Left lung (tissue), 14 donors: Measurements from ENCODE around the gene PPP1R10. TPM values are rescaled to one million over a fixed set of nuclear protein-coding genes. Genes with fewer than 3 reads are reported as not detected.
"Not testable (repeated sequence)": the region's sequence is repeated elsewhere in the genome, so short reads cannot be mapped to it uniquely, and the experiment has no call there.

Source experiments
- ATAC-seq: fragments of 200-7000 bp; cut with Tn5 transposase; one replicate; pipeline ENCODE4 v1.9.1; 2020; ENCODE audit warnings: moderate library complexity
- DNase-seq, 4 donors: peaks; one replicate each; pipeline ENCODE4 v3.0.0-alpha.2; 2013 to 2020
- H3K27ac ChIP-seq, 2 donors: fragments of 200-600 bp; sonication (generic) in 1 of 2; one replicate each; pipeline versions ENCODE4 v1.5.0 to v1.8.0; 2020 to 2021
- H3K27me3 ChIP-seq, 2 donors: fragments of 200-600 bp; sonication (generic) in 1 of 2; one replicate each; pipeline versions ENCODE4 v1.5.0 to v1.8.0; 2020 to 2021
- H3K36me3 ChIP-seq, 2 donors: fragments of 200-600 bp; sonication (generic) in 1 of 2; one replicate each; pipeline versions ENCODE4 v1.5.0 to v1.8.0; 2020 to 2021
- H3K4me1 ChIP-seq, 2 donors: fragments of 200-600 bp; one replicate each; pipeline ENCODE4 v1.8.0; 2021
- H3K4me3 ChIP-seq, 2 donors: fragments of 200-600 bp; sonication (generic) in 1 of 2; one replicate each; pipeline versions ENCODE4 v1.5.0 to v1.8.0; 2020 to 2021; ENCODE audit warnings: mild to moderate bottlenecking in 1 of 2
- H3K9me3 ChIP-seq, 2 donors: fragments of 200-600 bp; sonication (generic) in 1 of 2; one replicate each; pipeline versions ENCODE4 v1.5.0 to v1.8.0; 2020 to 2021
- intact Hi-C, 2 donors: fragments of 100-400 bp; cut with DNase I; formaldehyde crosslinking; loops; one replicate each; pipeline versions ENCODE4 v1.11.2 to v1.14.2; 2022
- long read RNA-seq, 12 donors: library from polyadenylated mRNA in 2 of 12; unstranded in 2 of 12; transcript quantifications; one replicate each; pipeline ENCODE4 v2.0.0 and lab custom pipeline, GENCODE V29; 2019 to 2026
- polyA plus RNA-seq, 6 donors: library from polyadenylated mRNA; unstranded; fragments of 120-200 nt; gene quantifications; one replicate each; pipeline ENCODE4 v1.2.1, GENCODE V29; 2013; ENCODE audit not compliant: insufficient read length in 6 of 6
- total RNA-seq, 2 donors: library from RNA; stranded (reverse); fragmentation: NEBNext Ultra II Directional; extraction: Animal tissue kit (Norgen Biotek cat#: 25700); gene quantifications; one replicate each; pipeline ENCODE4 v1.2.1, GENCODE V29; 2021
- TF ChIP-seq, protein P1 (sequence below), 2 donors: fragments of 200-600 bp; sonication (generic) in 1 of 2; IDR thresholded peaks; one replicate each; pipeline versions ENCODE4 v1.5.0 to v1.8.0; 2021; ENCODE audit warnings: antibody characterized with exemption in 2 of 2
- donor health status: DM: no; HTN: yes; CAD: no.
- donor health status: DM: no; HTN: no; CAD: no.

The PPP1R10 gene
- total RNA-seq (10 to 100 TPM; 44.9 to 71.1 TPM), polyA plus RNA-seq (10 to 100 TPM; 47.1 to 59.3 (median 49.6) TPM)
- long read RNA-seq, donor 1, partial matches to known transcripts = 175 of 233 reads
- long read RNA-seq, donor 1, other reads (novel, unspliced or antisense) = 57 of 233 reads
- long read RNA-seq, donor 2, partial matches to known transcripts = 7 of 67 reads
- long read RNA-seq, donor 2, other reads (novel, unspliced or antisense) = 57 of 67 reads
- long read RNA-seq, donor 3, full-length matches to known transcripts = 2 of 2 reads
- long read RNA-seq, donor 3, partial matches to known transcripts = 0 of 2 reads
- long read RNA-seq, donor 3, other reads (novel, unspliced or antisense) = 0 of 2 reads
- long read RNA-seq, donor 4, partial matches to known transcripts = 8 of 9 reads
- long read RNA-seq, donor 4, other reads (novel, unspliced or antisense) = 1 of 9 reads
- long read RNA-seq, donor 5 = 0 reads
- long read RNA-seq, donor 6, partial matches to known transcripts = 11 of 13 reads
- long read RNA-seq, donor 6, other reads (novel, unspliced or antisense) = 0 of 13 reads
- long read RNA-seq, donor 7, partial matches to known transcripts = 60 of 92 reads
- long read RNA-seq, donor 7, other reads (novel, unspliced or antisense) = 32 of 92 reads
- long read RNA-seq, donor 8 = 0 reads
- long read RNA-seq, donor 9 = 0 reads
- long read RNA-seq, donor 10, partial matches to known transcripts = 16 of 17 reads
- long read RNA-seq, donor 10, other reads (novel, unspliced or antisense) = 1 of 17 reads
- long read RNA-seq, donor 11, full-length matches to known transcripts = 2 of 7 reads
- long read RNA-seq, donor 11, partial matches to known transcripts = 5 of 7 reads
- long read RNA-seq, donor 11, other reads (novel, unspliced or antisense) = 0 of 7 reads
- long read RNA-seq, donor 12, full-length matches to known transcripts = 1 of 1 reads
- long read RNA-seq, donor 12, partial matches to known transcripts = 0 of 1 reads
- long read RNA-seq, donor 12, other reads (novel, unspliced or antisense) = 0 of 1 reads

DNA sequence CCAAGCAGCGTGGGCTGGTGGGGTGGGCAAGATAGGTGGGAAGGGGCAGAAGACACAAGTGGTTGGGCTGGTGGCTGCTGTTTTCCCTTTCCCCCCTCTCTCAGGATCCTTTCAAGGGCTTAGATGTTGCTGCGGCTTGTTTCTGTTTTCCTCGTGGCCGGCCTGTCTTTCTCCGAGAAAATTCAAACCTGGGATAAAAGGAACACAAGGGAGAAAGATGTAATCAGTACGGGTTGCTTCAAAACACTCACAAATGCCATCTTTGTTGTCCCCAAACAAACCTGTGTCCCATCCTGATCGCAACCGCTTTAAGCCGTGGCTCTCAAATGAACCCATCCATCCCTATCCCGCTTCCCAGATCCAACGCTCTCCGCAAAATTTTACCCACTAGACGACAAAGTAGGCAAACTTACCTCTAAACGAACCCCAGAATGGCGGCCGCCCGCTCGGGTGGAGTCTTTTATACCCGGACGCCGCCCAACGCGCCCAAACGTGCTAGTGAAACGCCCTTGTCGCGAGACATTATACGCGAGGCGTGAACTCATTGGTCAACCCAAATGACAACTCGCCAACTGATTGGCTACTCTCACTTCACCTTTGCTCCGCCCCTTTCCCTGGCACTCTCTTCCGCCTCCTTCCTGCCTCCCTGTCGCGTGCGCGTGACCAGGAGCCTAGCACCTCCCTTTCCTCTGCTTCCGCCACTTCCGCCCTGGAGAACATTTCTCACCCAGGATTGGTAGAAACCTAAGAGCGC, at the start of gene PPP1R10:
Gene PPP1R10, minus strand, starts transcription at position 433 of the 754 bp plus-strand sequence. CDS start 7,299 bp downstream, outside the sequence.
- ATAC-seq (peak; percentile 85), DNase-seq (peak; percentile 96 to 100 (median 100))
- TF ChIP-seq, protein P1, sequence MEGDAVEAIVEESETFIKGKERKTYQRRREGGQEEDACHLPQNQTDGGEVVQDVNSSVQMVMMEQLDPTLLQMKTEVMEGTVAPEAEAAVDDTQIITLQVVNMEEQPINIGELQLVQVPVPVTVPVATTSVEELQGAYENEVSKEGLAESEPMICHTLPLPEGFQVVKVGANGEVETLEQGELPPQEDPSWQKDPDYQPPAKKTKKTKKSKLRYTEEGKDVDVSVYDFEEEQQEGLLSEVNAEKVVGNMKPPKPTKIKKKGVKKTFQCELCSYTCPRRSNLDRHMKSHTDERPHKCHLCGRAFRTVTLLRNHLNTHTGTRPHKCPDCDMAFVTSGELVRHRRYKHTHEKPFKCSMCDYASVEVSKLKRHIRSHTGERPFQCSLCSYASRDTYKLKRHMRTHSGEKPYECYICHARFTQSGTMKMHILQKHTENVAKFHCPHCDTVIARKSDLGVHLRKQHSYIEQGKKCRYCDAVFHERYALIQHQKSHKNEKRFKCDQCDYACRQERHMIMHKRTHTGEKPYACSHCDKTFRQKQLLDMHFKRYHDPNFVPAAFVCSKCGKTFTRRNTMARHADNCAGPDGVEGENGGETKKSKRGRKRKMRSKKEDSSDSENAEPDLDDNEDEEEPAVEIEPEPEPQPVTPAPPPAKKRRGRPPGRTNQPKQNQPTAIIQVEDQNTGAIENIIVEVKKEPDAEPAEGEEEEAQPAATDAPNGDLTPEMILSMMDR (IDR thresholded peaks at IDR 0.05) = no peak
- no peaks in the 10 kb centered on the region for H3K27me3 ChIP-seq
- peak within 1 kb of the TSS; percentile 80 to 81 for H3K4me3 ChIP-seq
- intact Hi-C loops = no loop called here
- peaks cover 27 to 41% of the 10 kb centered on the region in 2 donors for H3K4me1 ChIP-seq
- H3K27ac ChIP-seq = peak within 1 kb of the TSS; percentile 96 to 99
- peaks cover 0 to 46% of the 10 kb centered on the region in 2 donors for H3K36me3 ChIP-seq
- no peaks in the 10 kb centered on the region for H3K9me3 ChIP-seq

DNA sequence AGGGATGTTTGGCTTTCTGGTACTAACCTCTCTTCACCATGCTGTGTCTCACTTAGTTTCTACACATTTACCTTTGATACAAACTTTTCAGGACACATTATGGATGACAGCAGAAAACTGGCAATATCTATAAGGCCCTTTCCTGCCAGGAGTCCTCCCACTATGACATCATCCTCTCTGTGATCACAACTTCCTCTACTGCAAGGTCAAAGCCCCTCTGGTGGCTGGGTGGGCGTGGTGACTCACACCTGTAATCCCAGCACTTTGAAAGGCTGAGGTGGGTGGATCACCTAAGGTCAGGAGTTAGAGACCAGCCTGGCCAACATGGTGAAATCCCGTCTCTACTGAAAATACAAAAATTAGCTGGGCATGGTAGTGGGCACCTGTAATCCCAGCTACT, 49.3 kb upstream of the PPP1R10 start:
- DNase-seq, H3K27ac ChIP-seq, H3K27me3 ChIP-seq, H3K4me1 ChIP-seq, ATAC-seq, intact Hi-C loops, H3K9me3 ChIP-seq, H3K4me3 ChIP-seq: not testable (repeated sequence)
- H3K36me3 ChIP-seq = peaks cover 0 to 96% of the 10 kb centered on the region in 2 donors

DNA sequence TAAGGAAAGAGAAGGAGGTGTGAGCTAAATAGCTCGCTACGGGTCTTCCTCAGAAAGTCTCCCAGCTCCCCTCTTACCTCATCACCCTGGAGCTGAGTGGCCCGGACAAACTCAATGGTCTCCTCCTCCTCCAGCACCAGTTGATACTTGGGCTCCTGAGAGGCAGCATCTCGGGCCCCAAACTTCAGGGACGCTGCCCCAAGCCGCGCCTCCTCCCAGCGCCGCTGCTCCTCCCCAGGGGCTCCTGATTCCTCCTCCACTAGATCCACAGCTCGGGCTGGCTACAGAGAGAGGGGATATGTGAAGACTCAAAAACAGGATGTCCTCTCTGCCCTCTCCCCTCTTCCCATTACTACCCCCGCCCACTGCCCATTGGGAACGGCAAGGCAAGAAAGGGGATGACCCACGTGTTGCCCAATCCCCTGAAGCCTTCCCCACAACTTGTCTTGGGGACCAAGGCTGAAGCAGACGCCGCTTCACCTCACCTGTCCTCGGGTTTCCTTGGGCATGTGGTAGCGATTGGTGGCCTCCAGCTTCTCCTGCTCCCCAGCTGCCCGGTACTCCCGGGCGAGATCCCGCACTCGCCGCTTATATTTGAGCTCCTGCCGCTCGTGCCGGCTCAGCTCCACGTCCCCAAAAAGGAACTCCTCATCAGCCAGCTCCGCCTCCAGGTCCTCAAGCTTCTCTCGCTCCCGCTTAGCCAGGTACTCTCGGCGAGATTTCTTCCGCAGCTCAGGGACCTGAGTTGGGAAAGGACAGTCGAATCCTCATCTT, 48.1 kb upstream of the PPP1R10 start:
- Histone ChIP-seq H3K9me3 (no peaks in the 10 kb centered on the region), H3K36me3 (peaks cover 0 to 99% of the 10 kb centered on the region in 2 donors), H3K27ac (no peak overlapping the region), H3K27me3 (no peaks in the 10 kb centered on the region), H3K4me1 (no peaks in the 10 kb centered on the region), H3K4me3 (no peak overlapping the region)
- DNase-seq (no peak), ATAC-seq (no peak)
- intact Hi-C loops = no loop called here
- TF ChIP-seq, protein P1 (IDR thresholded peaks at IDR 0.05) = no peak

DNA sequence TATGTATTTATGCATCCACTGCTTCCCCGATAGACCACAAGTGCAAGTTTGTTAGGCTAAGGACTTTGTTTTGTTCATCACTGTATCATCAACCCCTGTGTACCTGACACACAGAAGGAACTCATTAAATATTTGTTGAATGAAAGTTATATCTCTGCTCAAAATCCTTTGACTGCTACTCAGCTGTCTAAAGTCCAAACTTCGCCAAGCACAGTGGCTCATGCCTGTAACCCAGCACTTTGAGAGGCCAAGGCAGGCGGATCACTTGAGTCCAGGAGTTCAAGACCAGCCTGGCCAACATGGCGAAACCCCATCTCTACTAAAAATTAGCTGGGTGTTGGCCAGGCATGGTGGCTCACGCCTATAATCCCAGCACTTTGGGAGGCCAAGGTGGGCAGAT, 40.9 kb upstream of the PPP1R10 start:
- peak in 1 of 4 donors; percentile 7 for DNase-seq
- ATAC-seq, H3K4me3 ChIP-seq, H3K4me1 ChIP-seq, H3K9me3 ChIP-seq, H3K27ac ChIP-seq, H3K27me3 ChIP-seq, intact Hi-C loops: not testable (repeated sequence)
- peaks cover 5 to 100% of the 10 kb centered on the region in 2 donors for H3K36me3 ChIP-seq

DNA sequence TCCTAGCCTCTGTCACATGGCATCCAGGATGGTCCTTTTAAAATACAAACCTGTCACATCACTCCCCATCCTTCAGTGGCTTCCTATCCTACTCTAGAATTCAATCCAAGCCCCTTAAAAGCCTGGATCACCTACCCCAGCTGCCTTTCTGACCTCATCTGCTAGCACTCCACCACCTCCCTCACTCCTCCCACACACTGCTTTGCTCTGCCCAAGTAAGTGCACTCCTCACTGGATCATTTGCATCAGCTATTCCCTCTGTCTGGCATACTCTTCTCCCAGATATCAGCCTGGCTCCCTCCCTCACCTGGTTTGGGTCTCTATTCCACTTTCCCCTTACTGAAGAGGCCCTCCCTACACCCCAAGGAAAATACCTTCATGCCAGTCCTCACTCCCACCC, 40.4 kb upstream of the PPP1R10 start:
- TF ChIP-seq, protein P1 (IDR thresholded peaks at IDR 0.05) = no peak
- no peak for ATAC-seq
- Histone ChIP-seq H3K36me3 (peaks cover 5 to 100% of the 10 kb centered on the region in 2 donors), H3K27me3 (no peaks in the 10 kb centered on the region), H3K27ac (no peak overlapping the region), H3K4me3 (no peak overlapping the region), H3K4me1 (no peaks in the 10 kb centered on the region), H3K9me3 (no peaks in the 10 kb centered on the region)
- intact Hi-C loops = no loop called here
- no peak for DNase-seq
